IPS-18c (cell line): ENCODE results near the gene FKBP3.
"Not testable (repeated sequence)": the region's sequence is repeated elsewhere in the genome, so short reads cannot be mapped to it uniquely, and the experiment has no call there.

Experiments used
- H3K4me3 ChIP-seq: 2 replicates; pipeline ENCODE4 v1.7.0; 2013; ENCODE audit warnings: low read depth, mild to moderate bottlenecking, low read length, moderate library complexity; ENCODE audit not compliant: insufficient read depth
- H3K9me3 ChIP-seq: one replicate; pipeline ENCODE4 v1.6.1; 2013; ENCODE audit warnings: mild to moderate bottlenecking, low read length, moderate library complexity; ENCODE audit not compliant: control insufficient read depth, insufficient read depth

Gene FKBP3

GRCh38 chr14:45125754-45126153 is 8.5 kb downstream of the FKBP3 start:
- Histone ChIP-seq H3K4me3 (no peak overlapping the region), H3K9me3 (no peaks in the 10 kb centered on the region)

- no peaks in the 10 kb centered on the region for H3K9me3 ChIP-seq
- H3K4me3 ChIP-seq = no peak overlapping the region
Measured at GRCh38 chr14:45123271-45123670, 11.0 kb downstream of the FKBP3 start.

DNA sequence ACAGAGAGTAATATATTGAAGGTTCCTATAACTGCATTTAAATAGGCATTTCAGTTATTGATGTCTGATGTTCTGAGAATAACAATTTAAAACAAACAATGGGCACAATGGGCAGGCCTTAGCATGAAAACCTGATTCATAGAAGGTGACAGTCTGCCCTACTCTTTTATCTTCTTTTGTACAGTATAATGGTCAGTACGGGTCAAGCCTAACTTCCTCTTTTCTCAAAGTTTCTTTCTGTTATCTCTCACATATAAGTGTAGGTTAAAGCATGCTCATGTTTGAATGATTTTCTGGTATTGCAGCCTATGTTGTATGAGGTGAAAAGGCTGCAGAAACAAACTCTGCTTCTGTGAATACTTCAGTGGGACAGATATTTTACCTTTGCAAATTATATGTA is 14.2 kb downstream of the FKBP3 start:
- Histone ChIP-seq H3K4me3 (no peak overlapping the region), H3K9me3 (no peaks in the 10 kb centered on the region)

DNA sequence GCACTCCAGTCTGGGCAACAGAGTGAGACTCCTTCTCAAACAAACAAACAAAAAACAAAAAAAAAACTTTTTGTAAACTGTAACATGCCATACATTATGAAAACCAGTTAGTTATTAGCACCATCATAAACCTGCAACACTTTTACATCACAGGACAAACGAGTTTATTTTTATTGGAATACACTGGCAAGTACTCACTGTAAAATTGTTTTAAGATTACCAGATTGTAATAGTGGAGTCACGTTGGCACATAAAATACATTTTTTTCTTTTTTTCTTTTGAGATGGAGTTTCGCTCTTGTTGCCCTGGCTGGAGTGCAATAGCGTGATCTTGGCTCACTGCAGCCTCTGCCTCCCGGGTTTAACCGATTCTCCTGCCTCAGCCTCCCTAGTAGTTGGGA is 15.7 kb downstream of the FKBP3 start:
- no peaks in the 10 kb centered on the region for H3K9me3 ChIP-seq

DNA sequence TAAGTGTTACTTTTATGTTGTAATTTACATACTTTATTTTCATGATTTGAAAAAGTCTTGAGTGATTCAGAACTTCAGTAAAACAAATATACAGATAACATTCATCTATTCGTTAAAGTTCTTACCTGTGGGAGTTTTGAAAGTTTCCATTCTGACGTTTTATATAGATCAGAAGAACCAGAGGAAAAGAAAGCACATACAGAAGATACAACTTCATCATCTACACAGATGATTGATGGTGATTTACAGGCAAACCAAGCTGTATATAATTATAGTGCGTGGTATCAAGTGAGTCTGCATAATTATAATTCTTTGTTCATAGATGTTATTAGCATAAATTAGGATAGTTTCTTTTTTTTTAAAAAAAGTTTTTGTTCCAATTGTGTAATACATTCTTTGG is 20.0 kb downstream of the FKBP3 start:
- Histone ChIP-seq H3K4me3 (no peak overlapping the region), H3K9me3 (no peaks in the 10 kb centered on the region)

More for the DNA sequence above, 15.7 kb downstream of the FKBP3 start:
- H3K4me3 ChIP-seq = no peak overlapping the region

DNA sequence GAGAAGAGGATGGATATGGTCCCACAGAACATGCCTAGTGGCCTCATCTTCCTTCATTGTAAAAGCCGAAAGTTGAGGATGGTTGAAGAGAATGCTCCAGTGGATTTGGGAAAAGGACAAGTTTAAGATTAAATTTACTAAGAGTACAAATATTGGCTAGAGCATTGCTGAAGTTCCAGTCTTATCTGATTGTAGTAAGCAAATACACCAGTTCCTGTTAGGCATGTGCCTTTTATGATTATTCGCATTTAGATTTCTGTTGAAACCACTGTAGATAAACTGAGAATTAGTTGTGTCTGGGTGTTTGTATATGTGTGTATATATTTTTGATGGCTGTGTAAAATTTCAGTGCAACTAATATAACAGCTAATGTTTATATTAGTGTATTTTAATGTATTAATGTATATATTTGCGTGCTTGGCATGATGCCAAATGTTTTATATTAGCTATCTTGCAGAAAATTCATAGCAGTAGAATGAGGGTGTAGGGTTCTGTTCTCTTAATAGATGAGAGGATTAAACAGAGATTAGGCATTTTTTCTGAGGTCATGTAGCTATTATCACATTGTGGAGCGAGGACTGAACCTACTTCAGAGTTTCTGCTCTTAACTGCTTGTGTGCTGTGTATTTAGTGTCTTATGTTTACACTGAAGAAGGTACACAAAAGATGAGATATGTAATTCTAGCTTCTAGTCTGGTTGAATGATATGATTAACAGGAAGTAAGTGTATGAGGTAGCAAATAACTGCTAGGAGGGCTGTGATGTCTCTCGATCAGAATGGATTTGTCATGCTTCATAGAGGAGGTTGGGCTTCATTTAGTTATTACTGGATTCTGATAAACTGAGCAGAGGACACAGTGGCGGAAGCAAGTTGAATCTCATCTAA is 21.1 kb downstream of the FKBP3 start:
- H3K4me3 ChIP-seq = no peak overlapping the region

GRCh38 chr14:45104561-45104960 is 29.7 kb downstream of the FKBP3 start:
- H3K9me3 ChIP-seq = no peaks in the 10 kb centered on the region

More for the DNA sequence above, 21.1 kb downstream of the FKBP3 start:
- H3K9me3 ChIP-seq = no peaks in the 10 kb centered on the region

DNA sequence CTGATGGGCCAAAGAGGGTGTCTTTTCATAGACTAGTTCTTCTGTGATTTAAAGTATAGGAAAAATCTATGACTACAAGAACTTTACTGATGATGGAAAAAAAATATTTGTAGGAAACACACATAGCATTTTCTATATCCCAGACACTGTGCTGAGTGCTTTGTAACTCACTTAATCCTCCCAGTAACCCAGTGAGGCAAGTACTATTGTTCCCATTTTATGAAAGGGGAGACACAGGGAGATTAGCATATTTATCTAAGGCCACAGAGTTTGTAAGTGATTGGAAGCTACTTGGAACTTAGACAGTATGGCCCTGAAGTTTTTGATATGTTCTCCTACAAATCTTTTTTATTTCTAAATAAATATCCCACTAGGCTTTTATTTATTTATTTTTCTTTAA is 30.5 kb downstream of the FKBP3 start:
- Histone ChIP-seq H3K4me3 (no peak overlapping the region), H3K9me3 (no peaks in the 10 kb centered on the region)

More at GRCh38 chr14:45104561-45104960, 29.7 kb downstream of the FKBP3 start:
- no peak overlapping the region for H3K4me3 ChIP-seq

- no peak overlapping the region for H3K4me3 ChIP-seq
- no peaks in the 10 kb centered on the region for H3K9me3 ChIP-seq
Measured at GRCh38 chr14:45096218-45096617, 38.1 kb downstream of the FKBP3 start.

DNA sequence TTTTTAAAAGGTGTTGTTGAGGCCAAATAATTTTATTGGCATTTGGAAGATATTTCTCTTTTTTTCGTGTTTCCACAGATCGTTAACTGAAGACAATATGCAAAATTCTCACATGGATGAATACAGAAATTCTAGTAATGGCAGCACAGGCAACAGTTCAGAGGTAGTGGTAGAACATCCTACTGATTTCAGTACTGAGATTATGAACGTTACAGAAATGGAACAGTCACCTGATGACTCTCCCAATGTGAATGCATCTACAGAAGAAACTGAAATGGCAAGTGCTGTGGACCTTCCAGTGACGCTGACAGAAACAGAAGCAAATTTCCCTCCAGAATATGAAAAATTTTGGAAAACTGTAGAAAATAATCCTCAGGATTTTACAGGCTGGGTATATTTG is 39.1 kb downstream of the FKBP3 start:
- Histone ChIP-seq H3K9me3 (no peaks in the 10 kb centered on the region), H3K4me3 (no peak overlapping the region)

DNA sequence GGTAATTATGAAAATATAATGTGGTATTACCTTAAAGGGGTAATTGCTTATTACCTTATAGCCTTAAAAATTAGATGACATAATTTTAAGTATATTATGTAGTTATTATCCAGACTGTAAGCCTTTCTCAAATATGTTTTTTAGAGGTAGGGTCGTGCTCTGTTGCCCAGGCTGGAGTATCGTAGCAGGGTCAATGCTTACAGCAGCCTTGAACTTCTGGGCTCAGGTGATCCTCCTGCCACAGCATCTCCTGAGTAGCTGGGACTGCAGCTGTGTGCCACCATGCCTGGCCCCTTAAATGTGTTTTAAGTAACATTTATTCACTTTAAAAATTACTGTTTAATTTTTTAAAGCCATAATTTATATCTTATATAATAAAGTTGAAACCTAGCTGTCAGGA is 40.0 kb downstream of the FKBP3 start:
- H3K9me3 ChIP-seq = no peaks in the 10 kb centered on the region

DNA sequence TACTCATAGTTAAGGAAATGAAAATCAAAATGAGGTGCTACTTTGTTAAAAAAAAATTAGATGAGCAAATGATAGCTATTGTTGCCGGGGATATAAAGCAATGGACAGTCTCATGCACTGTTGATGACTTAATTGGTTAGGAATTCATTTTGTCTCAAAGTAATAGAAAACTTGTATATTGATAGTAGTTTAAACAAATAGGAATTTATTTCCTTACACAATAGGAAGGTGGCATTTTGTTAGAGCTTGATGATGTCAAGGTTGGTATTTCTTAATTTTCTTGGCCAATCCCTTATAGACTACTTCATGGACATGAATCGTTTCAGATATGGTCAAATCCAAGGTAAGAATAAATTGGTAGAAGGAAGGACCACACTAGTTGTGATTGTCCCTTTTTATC is 42.6 kb downstream of the FKBP3 start:
- H3K9me3 ChIP-seq = no peaks in the 10 kb centered on the region
- no peak overlapping the region for H3K4me3 ChIP-seq

More for the DNA sequence above, 40.0 kb downstream of the FKBP3 start:
- no peak overlapping the region for H3K4me3 ChIP-seq

- H3K4me3 ChIP-seq = no peak overlapping the region
- H3K9me3 ChIP-seq = no peaks in the 10 kb centered on the region
Measured at GRCh38 chr14:45089813-45090212, 44.5 kb downstream of the FKBP3 start.

GRCh38 chr14:45084946-45085346 is 49.3 kb downstream of the FKBP3 start:
- H3K9me3 ChIP-seq = no peaks in the 10 kb centered on the region
- H3K4me3 ChIP-seq = peak overlapping the region; percentile 96

DNA sequence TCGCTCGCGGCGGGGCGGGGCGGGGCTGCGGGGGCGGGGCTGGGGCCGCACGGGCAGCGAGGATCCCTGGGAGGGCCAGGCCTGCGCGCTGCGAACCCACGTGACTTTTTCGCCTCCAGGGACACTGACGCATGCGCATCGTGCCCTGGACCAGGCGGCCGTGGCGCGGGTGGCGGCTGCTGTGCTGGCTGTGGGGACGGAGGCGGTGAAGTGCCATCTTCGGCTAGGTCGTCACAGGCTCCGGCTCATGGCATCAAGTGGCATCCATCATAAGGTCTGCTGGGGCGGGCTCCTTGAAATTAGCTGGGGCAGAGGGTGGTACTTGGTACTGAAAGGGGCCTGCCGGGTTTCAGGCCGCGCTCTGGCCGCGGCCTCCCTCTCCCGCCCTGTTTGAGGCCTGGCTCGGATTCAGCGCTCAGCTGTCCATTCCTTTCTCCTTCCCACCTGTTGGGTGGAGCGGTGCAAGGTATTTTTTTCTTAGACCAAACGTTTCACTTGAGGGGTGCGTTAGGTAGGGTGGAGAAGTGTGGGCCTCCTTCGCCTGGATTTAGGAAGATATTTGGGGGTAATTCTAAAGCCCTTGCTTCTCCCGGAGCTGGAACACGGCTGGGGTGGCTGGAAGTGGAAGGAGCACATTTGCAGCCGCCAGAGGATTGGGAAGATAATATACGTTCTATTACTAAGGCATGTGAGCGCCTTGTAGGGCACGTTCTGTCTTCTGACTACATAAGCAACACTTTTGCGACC is 50.1 kb downstream of the FKBP3 start, which contains the start of gene PRPF39:
PRPF39 (plus strand) TSS at position 141 of the 747 bp plus-strand sequence. CDS start 11,124 bp downstream, outside the sequence.
- Histone ChIP-seq H3K4me3 (peak within 1 kb of the TSS; percentile 96), H3K9me3 (no peaks in the 10 kb centered on the region)

DNA sequence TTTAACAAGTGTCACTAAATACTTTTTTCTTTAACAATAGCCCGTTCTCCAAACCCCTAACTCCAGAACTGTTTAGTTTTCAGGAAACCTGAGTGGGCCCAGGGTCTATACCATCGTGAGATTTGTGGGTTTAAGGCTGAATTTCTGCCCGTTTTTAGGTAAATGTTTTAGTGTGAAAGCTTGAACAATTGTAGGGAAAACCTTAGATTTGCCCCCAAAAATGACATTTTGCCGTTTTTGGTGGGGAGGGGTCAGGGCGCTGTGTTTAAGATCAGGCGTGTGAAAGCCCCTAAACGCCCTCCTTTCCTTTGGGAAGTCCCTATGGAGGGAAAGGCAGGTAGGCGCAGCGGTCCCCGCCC is 50.7 kb downstream of the FKBP3 start:
- Histone ChIP-seq H3K4me3 (peak overlapping the region; percentile 45), H3K9me3 (no peaks in the 10 kb centered on the region)

DNA sequence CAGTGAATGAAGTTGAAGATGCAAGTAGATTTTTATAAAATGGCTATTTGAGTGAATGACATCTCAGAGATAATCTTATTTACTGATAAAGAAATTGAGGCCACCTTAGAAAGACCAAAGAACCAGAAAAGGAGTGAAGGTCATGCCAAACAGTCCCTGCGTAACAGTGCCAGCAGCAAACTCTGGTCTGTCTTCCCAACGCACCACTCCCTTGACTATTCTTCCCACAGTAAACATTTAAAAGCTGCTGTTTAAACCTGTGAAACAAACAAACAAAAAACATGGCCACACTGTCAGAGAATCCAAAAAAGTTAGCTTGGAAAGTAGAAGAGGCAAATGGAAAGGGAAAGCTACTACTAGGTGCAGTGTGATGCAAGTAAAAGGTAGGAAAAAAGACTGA is 51.9 kb downstream of the FKBP3 start:
- Histone ChIP-seq H3K4me3 (no peak overlapping the region), H3K9me3 (no peaks in the 10 kb centered on the region)

GRCh38 chr14:45081096-45081495 is 53.2 kb downstream of the FKBP3 start:
- H3K4me3 ChIP-seq, H3K9me3 ChIP-seq: not testable (repeated sequence)
